GM12872 (cell line): ENCODE data around the gene DCC.

Source experiments
- TF ChIP-seq, protein P1 (sequence below): IDR thresholded peaks from 3 replicates; pipeline ENCODE4 v1.5.1; 2011; ENCODE audit warnings: low read depth, mild to moderate bottlenecking, low read length, moderate library complexity; ENCODE audit not compliant: insufficient read depth

The DCC gene

DNA sequence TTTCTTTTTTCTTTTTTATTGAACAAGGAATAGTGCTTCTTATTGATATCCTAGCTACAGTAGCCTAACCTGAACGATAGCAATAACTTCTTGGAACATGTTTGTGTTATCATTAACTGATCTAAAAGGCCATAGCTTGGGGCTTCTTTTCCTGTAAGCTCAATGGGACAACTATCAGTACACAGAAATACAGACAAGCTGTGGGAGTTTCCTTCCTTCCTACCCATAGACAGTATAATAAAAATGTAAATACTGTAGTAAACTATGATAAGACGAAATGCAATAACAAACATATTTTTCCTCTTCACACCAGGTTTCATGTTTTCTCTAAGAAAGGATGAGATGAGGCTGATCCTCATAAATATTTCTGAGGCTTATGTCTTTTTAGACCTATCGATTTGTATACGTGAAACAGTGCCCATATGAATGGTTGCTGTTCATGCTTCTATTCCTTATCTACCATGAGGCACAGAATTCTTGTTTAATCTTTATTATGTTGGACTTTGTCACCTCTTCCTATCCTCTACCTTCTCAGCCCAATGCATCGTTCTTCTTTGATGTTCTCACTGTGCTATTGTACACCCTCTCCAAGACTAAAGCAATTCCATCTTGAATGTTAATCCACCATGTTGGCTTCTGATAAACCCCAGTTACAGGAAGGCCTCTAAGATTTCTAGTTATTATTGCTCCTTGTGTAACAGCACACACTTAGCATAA lies 361.4 kb downstream of the DCC start:
- TF ChIP-seq, protein P1, sequence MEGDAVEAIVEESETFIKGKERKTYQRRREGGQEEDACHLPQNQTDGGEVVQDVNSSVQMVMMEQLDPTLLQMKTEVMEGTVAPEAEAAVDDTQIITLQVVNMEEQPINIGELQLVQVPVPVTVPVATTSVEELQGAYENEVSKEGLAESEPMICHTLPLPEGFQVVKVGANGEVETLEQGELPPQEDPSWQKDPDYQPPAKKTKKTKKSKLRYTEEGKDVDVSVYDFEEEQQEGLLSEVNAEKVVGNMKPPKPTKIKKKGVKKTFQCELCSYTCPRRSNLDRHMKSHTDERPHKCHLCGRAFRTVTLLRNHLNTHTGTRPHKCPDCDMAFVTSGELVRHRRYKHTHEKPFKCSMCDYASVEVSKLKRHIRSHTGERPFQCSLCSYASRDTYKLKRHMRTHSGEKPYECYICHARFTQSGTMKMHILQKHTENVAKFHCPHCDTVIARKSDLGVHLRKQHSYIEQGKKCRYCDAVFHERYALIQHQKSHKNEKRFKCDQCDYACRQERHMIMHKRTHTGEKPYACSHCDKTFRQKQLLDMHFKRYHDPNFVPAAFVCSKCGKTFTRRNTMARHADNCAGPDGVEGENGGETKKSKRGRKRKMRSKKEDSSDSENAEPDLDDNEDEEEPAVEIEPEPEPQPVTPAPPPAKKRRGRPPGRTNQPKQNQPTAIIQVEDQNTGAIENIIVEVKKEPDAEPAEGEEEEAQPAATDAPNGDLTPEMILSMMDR = no peak

DNA sequence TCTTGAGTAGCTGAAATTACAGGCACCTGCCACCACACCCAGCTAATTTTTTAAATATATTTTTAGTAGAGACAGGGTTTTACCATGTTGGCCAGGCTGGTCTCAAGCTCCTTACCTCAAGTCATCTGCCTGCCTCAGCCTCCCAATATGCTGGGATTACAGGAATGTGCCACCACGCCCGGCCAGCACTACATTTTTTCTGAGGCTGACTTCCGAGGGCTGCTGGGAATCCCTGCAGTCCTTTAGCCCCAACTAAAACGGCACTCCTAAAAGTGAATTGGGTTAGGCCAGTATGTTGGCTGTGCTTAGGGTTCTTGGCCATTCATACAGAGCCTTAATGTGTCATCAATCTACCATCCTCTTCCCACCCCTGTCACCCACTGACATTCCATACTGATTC lies 375.4 kb downstream of the DCC start:
- TF ChIP-seq, protein P1 = no peak

DNA sequence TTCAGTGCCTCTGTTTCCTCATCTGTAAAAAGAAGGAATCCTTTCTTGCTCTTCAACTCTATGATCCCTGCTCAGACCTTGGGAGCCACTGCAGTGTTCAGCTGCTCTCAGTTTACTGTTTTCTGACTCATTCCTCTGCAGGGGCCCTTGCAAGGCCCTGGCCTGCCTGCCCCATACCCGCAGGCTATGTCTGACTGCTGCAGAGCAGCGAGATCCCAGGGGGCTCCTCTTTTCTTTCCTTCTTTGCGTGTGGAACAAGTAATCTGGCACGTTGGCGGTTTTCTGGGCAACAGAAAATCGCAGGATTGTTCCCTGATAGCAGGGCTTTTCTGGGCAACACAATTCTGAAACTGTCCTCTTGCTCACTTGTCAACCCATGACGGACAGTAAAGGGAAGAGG lies 376.0 kb downstream of the DCC start:
- TF ChIP-seq, protein P1 = no peak

DNA sequence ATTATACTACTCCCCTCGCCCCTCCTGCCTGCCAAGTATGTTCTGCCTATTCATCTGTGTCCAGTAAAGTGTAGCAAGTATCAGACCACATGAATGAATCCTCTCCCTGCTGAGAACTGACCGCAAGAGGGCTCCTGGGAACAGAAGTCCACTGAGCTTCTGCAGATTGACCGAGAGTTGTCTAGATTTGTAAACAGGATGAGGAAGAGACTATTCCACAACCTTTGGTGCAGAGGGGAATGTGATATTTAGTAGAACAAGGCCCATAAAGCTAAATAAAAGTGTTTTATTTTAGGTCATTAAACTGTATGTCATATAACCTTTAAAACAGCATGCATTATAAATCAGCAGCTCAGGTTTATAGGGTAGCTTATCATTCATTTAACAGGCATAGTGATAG lies 377.0 kb downstream of the DCC start:
- TF ChIP-seq, protein P1 = no peak

DNA sequence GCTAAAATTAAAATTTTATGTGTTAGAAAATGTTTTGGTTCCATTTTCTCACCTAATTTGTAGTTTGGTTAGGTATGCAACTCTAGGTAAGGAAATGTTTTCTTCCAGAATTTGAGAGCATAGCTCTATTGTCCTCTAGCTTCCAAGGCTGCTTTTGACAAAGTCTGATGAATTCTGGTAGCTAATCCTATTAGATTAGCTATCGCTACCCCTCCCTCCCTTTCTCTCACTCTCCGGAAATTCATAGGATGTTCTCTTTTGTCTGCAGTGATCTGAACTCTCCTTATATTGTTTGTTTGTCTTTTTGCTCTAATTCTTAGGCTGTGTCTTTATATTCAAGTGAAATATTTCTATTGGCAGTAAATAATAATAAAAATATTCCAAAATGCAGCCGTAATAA lies 382.9 kb downstream of the DCC start:
- TF ChIP-seq, protein P1 = no peak

DNA sequence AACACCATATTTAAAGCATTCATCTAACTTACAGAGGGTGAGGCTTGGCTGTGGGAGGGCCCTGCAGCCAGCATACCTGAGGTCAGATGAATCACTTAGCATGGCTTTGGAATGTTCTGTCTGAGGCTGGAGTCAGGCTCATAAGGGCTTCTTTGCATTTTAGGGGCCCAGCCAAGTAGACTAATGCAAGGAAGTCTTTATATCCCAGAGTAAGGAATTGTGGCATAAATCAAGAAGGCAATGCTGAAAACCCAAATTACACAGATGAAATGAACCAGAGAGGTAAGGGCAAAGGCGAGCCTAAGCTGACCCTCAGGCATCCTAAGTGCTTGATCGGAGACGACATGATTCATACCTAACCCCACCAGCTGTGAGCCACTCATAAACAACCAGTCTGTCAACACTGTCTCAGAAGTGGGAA lies 383.6 kb downstream of the DCC start:
- TF ChIP-seq, protein P1 = no peak

DNA sequence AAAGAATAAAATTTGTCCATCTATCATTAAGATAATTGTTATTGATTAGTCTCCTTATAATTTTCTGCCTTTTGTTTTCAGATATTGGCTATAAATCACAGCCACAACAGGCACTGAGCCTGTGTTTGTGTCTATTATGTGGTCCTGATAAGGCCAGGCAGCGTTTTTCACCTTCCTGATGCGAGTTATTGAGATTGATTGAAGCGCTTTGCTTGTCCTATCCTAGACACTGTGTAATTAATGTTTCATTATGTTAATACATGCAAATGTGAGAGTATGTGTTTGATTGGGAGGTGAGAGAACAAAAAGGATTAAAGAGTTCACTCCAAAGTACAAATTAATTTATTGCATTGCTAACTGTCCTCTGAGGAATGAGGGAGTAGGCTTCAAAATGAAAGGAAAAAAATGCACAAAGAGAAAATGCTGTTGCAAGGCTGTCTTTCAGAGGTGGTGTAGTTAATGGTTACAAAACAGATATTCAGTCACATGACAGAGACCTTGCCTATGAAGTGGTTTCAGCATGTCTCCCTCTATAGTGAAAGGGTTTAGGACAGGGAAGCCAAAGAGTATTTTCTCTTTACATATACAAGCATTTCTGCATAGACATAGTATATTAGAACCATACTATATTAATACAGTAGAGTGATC lies 391.1 kb downstream of the DCC start:
- TF ChIP-seq, protein P1 = no peak
